Left hindlimb (tissue), 1 donor: ENCODE results near the gene PHLDB3.
A peak's percentile ranks its signal among the peaks of the same experiment; 100 is the strongest.

Experiments used
- DNase-seq: peaks from one replicate; pipeline ENCODE4 v3.0.0-alpha.2; 2018

Gene PHLDB3

DNA sequence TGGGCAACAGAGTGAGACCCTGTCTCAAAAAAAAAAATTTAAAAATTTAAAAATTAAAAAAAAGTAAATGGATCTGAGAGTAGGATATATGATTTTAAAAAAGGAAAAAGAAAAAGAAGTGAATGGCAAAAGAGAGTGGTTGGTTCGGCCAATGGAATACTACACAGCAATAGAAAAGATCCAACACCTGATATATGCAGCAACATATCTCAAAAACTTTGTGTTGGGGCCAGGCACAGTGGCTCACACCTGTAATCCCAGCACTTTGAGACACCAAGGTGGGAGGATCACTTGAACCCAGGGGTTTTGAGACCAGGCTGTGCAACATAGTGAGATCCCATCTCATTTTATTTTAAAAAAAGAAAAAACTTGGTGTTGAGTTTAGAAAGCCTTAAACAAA, 37.8 kb downstream of the PHLDB3 start:
- DNase-seq = no peak

DNA sequence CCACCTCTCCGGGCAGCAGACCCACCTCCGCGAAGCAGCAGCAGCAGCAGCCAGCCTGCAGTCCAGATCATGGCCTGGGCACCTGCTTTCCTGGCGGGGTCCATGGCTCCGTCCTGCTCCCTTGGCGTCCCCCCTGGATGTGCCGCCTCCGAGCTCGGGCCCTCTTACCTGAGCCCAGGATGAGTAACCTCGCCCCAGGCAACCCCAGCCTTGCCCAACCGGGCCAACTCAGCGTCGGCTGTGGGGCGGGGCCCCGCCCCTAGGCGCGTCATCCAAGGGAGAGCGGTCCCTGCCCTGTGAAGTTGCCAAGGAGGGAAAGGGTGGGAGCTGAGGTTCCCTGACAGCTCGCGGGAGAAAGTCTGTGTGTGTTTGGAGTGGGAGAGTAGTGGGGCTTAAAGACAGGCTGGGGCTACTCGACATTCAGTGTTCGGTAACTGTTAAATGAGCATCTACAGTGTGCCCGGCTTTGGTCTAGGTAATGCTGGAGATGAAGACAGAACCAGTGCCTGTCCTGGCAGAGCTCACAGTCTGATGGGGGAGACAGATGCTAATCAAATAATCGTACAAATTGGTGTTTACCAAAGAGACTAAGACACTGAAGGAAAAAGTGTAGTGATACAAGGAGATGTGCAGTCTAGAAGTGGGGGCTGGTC, 39.0 kb downstream of the PHLDB3 start, which contains the start of gene LYPD3:
LYPD3 (minus strand) TSS at position 141 of the 653 bp plus-strand sequence; CDS start at position 104, 37 bp downstream.
- peak; percentile 36 for DNase-seq

DNA sequence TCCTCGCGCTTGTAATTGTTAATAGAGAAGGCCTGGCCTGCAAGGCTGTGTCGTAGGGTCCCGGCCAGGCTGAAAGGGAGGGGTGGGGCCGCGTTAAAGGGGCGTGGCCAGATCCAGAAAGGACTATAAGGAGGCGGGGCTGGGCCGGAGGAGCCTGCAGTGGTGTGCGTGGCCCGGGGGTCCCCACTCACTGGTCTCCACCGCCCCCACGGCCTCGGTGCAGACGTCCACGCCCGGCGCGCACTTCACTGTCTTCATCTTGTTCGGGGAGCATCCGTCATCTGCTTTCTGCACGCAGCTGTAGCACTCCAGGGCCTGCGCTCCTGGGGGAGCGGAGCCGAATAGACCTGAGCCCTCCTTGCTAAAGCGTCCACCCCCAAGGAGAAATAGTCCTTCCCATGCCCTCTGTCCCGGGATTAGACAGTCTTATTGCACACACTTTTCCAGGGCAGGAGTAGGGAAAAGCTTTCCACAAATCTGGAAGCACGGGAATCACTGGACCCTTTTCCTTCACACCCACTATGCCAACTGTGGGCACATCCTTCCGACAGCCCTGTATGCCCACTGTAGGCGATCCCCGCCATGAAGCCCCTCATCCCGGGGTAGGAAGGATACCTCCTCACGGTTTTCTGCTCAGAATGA, 40.3 kb downstream of the PHLDB3 start:
- no peak for DNase-seq

DNA sequence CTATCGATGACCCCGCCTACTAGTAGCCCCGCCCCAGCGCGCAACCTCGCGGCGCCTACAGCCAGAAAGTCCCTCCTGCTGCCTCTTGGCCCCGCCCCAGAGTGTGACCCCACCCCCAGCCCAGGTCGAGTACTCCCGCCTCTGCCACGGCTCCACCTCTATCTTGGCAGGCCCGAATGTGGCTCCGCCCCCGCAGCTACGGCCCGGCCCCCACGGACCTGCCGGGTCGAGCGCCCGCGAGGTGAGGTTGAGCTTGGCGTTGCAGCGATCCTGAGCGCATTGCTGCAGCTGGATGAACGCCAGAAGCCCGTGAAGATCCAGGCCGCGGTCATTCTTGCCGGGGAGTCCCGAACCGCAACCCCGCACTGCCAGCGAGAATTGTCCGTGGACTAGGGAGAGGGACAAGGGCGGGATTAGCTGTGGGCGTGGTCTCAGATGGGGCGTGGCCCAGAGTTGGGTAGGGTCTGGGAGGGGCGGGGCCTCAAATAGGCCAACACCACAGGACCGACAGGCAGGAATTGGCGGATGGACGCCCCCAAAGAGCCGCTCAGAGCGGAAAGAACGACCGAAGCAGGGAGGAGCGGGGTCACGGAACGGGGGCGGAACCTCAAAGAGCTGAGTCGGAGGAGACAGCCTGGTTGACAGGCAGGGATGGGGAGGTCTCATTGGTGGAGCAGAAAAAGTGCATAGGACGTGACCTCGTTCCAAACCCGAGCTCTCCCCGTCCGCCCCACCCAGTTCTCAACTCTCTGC, 41.0 kb downstream of the PHLDB3 start:
- DNase-seq = peak; percentile 96

DNA sequence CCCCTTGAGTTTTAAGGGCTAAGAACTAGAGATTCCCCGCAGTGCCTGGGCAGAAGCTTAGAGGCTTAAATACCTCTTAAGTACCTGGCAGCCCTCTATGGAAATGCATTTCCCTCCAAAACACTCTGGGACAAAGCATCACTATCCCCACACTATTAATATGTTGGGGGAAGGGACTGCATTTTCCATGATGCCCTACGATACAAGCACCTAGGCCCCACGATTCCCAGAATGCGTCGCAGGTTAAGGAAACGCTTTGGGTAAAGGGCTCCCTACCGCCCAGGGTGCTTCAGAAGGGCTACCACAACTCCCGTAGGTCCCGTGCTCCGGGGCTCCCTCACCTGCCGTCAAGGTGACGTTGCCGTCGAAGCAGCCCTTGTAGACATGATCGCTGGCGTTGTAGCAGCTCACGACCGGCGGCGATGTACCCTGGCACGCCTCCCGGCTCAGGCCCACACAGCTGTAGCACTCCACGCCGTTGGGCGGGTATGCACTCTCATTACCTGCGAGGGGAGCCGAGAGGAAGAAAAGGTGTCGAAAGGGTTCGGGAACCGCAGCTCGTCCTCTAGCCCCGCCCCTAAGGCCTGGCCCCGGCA, 41.7 kb downstream of the PHLDB3 start:
- DNase-seq = no peak

DNA sequence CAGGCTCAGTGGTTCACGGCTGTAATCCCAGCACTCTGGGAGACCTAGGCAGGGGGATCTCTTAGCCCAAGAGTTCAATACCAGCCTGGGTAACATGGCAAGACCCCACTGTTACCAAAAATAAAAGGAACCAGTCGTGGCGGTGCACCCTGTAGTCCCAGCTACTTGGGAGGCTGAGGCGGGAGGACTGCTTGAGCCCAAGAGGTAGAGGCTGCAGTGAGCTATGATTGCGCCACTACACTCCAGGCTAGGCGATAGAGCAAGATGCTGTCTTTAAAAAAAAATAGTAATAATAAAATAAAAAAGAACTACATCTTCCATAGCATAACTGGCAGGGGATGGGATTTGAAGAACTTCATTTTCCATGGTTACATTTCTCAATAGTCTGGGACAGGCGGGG, 42.2 kb downstream of the PHLDB3 start:
- DNase-seq = no peak

DNA sequence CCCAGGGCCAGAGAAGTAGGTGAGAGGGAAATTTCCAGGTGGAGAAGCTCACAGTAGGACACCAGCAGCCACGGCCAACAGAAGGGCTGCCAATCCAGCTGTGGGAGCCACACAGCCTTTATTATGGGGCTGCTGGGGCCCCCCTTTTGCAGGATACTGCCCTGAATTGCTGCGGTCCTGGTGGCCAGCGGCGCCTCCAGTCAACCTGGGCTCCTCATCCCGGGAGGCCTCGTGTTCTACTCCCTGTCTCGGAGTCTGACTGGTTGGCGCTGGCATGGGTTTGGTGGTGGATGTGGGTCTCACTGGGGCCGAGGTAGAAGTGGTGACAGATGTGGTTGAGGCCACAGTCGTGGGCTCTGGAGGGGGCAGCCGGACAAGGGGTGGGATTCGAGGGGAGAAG, 43.2 kb downstream of the PHLDB3 start:
- no peak for DNase-seq

DNA sequence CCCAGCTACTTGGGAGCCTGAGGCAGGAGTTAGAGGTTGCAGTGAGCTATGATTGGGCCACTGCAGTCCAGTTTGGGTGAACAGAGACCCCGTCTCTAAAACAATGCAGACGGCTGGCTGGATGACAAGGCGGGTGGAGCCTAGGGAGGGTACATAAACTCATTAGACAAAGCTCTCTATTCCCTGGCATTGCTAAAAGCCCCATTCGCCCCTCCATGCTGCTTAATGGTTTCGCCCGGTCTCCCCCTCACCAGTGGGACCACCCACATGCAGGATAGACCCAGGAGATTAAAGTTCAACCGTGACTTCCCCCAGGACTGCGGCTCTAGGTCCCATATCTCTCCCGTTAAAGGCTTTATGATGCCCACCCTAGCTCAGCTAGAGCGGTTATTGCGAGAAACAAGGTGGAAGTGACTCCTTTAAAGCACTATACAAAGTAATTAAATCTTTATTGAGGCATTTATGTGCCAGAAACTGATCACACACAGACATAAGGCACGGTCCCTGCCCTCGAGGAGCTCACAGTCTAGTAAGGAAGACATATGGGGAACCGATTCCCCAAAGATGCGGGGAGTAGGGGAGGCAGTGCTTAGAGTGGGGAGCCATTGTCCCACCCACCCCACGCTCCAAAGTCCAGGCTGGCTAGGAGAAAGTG, 44.1 kb downstream of the PHLDB3 start:
- no peak for DNase-seq

DNA sequence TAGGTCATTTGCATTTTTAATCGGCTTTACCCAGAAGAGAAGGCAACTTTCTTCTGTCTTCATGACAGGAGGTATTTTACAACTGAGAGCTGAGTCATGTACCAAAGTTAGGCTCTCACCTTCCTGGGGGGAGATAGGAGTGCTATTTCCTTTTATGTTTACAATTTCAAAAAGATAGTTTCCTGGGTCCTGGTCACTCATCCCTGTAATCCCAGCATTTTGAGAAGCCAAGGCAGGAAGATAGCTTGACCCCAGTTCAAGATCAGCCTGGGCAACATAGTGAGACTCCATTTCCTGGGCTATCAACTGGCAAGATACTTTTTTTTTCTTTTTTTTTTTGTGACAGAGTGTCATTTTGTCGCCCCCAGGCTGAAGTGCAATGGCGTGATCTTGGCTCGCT, 46.7 kb downstream of the PHLDB3 start:
- no peak for DNase-seq

DNA sequence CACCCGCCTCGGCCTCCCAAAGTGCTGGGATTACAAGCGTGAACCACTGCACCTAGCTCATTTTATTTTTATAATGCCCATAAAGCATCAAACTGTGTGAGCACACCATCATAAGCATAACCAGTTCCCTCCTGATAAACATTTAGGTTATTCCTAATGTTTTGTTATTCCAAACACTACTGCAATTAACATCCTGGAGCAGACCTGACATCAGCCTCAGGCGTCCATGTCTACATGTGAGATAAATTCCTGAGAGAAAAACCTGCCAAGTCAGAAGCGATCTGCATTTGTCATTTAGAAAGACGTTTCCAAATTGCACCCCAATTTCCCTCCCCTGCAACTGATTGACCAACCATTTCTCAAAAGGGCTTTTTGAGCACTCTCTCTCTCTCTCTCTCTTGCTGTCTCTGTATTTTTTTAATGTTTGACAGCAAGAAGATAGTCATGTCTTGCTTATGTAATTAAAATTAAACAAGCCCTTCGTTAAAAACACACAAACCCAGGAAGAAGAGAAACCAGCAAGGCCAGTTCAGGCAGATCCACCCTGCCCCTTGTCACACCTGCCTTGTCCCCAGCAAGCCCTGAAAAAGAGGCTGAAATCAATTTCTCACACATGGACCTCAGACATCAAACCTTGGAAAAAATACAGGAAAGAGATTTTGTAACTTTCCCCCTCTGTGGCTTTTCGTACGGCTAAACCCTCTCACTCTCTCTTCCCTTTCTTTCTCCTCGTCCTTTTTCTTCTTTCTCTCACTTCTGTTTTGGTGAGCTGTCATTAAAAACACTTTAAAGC, 49.0 kb downstream of the PHLDB3 start:
- DNase-seq = no peak

DNA sequence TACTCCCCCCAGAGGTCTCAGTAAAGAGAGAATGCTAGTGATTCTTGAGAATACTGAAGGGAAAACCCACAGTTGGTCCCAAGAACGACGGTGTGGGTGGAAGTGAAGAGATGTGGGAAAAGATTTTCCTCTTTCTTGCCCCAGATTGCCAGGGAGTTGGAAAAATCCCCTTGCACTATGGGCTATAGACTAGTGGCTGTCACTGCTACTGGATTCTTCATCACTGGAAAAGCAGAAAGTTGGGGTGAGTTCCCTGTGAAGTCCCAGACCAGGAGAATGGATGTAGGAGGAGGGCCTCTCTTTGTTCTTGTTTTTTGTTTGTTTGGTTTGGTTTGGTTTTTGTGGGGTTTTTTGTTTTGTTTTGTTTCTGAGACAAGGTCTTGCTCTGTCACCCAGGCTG, 50.5 kb downstream of the PHLDB3 start:
- DNase-seq = no peak

DNA sequence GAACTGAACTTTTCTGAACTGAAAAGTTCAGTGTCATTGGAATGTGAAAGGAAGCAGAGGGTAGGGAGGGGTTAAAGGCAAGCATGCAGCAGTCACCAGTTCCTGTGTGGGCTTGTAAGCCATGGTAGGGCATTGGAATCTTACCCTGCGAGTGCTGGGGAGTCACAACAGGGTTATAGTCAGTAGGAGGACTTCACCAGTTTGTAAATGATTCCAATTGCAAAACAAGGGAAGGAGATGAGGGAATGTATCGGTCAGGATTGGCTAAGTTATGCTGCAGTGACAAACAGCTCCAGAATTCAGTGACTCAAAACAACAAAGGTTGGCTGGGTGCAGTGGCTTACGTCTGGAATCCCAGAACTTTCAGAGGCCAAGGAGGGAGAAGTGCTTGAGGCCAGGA, 52.0 kb downstream of the PHLDB3 start:
- DNase-seq = no peak

DNA sequence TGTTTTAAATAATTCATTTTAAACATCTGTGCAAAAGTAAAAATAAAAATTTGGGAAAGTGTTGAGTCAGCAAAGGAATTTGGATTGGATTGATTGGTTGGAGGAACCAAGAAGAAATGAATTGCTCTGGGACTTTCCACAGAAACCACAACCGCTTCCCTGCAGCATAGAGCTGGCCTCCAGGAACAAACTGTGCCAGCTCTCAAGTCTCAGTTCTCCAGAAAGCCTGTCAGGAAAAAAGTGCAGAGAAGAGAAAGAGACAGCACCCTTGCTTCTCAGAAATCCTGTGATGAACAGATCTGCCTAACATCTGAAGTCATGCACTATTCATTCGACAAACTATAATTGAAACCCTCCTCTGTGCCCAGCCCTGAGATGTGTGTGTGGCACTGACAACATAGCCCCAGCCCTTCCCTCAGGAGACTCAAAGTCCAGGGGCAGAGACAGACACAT, 54.0 kb downstream of the PHLDB3 start:
- DNase-seq = no peak

DNA sequence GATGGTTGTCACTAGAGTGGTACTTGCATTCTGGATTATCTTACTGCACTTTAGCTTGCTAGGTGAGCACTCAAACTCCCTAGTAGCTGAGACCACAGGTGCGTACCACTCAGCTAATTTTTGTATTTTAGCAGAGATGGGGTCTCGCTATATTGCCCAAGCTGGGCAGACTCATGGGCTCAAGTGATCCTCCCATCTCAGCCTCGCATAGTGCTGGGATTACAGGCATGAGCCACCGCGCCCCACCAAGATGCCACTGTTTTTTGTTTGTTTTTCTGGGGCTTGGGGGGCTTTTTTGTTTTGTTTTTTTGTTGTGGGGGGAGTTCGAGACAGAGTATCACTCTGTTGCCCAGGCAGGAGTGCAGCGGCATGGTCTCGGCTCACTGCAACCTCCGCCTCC, 56.9 kb downstream of the PHLDB3 start:
- peak; percentile 12 for DNase-seq

DNA sequence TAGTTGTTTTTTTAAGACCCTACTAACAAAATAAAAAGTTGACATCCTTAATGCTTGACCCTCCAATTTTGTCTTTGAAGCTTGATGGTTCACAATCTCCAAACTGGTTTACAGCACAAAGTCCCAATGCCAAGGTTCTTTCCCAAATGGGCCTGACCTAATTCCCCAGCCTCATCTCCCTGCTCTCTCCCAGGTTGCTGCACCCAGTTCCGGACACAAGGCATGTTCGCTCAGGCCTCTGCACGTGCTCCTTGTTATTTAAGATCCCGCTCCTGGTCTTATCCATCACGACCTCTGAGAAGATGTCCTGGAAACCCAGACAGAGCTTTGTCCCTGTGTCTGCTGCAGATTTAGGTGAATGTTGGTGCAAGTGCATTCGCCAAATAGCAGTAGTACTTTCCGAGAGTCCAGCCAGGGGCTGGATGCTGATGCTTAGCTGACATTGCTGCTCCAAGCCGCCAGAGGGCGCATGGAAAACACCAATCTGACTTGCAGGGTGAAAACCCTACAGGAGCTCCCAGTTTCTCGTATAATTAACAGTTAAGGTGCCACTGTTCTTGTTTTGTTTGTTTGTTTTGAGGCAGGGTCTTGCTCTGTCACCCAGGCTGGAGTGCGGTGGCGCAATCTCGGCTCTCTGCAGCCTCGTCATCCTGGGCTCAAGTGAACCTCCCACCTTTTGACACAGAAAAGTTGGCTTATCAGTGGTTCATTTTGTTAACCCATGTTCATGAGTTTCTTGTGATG, 57.6 kb downstream of the PHLDB3 start:
- peak; percentile 75 for DNase-seq

DNA sequence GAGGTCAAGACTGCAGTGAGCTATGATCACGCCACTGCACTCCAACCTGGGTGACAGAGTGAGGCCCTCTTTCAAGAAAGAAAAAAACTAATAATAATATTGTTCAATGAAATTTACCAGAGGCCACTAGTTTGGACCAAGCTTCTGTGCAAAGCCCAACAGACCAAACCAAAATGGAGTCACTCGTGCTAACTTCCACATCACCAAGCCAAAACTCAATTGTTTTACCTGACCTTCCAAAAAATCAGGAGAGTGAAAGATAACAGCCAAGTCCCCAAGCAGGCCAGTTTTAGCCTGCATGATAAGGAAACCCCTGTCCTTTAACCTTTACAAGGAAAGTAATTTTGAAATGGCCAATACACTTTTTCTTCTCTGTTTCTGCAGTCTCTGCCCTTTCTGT, 59.1 kb downstream of the PHLDB3 start:
- DNase-seq = no peak

DNA sequence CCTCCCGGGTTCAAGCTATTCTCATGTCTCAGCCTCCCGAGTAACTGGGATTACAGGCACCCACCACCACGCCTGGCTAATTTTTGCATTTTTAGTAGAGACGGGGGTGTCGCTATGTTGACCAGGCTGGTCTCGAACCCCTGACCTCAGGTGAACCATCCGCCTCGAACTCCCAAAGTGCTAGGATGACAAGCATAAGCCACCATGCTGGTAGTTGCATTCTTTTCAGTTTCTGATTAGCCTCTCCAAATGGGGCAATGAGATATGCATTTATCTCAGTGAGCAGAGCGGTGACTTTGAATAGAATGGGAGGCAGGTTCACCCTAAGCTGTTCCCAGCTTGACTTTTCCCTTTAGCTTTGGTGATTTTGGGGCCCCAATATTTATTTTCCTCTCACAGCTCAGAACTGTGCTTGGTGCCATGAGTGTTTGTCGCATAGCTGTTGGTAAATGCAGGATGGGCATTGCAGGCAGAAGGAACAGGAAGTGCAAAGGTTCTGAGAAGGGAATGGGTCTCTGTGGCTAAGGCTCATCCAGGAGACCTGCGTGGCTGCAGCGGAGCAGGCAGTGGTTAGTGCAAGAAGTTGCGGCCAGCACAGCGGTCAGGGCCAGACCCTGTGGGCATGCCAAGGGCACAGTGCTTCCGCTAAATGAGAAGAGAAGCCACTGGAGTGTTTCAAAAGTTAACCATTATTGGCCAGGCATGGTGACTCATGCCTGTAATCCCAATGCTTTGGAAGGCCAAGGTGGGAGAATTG, 59.8 kb downstream of the PHLDB3 start:
- DNase-seq = peak; percentile 23

DNA sequence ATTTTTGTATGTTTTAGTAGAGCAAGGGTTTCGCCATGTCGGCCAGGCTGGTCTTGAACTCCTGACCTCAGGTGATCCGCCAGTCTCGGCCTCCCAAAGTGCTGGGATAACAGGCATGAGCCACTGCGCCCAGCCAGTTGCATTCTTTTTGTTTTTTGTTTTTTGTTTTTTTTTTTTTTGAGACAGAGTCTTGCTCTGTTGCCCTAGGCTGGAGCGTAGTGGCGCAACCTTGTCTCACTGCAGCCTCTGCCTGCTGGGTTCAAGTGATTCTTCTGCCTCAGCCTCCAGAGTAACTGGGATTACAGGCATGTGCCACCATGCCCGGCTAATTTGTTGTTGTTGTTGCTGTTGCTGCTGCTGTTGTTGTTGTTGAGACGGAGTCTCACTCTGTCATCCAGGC, 60.5 kb downstream of the PHLDB3 start:
- DNase-seq = peak; percentile 4

DNA sequence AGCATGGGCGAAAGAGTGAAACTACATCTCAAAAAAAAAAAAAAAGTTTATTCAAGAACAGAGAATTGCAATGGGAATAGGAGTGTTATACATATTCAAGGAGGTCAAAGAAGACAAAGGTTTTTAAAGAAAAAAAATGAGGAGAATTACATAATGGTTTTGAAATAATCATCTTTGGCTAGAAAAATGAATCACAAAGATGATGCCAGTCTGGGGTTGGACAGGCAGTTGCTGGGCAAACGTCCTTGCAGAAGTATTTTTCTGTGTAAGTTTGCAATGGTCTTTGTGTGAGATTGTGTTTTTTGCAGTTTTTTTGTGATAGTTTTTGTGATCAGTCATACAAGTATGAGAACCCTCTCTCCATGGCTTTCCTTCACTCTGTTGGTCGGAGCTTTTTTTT, 62.8 kb downstream of the PHLDB3 start:
- DNase-seq = no peak

DNA sequence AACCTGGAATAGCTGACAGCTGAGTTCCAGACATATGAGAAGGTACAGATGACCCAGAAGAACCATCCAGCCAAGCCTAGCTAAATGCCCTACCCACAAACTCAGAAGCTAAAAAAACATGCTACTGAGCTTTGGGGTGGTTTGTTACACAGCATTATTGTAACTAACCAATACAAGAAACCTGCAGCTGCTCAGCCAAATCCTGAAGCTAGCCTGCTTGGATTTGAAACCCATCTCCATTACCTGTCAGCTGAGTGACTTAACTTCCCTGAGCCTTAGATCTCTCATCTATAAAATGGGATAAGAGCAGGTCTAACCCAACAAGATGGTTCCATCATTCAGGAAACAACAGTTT, 64.9 kb downstream of the PHLDB3 start:
- DNase-seq = no peak
